ENCODE data around the gene PABPN1L. TPM values are rescaled to one million over a fixed set of nuclear protein-coding genes. Genes with fewer than 3 reads are reported as not detected.

Gene PABPN1L
- total RNA-seq, 1 experiment from 2014 or later, result not detected

- Histone ChIP-seq H3K9ac (ENCODE audit: extremely low read depth, insufficient read length, low read length) (no peak overlapping the region), H2AK5ac (ENCODE audit: insufficient read length, low read length) (no peak overlapping the region), H3K23me2 (ENCODE audit: insufficient read length, low read depth, low read length, poor library complexity, severe bottlenecking) (no peaks in the 10 kb centered on the region), H3K18ac (ENCODE audit: insufficient read length, low read depth, low read length) (no peak overlapping the region), H4K8ac (replicated peaks; ENCODE audit: insufficient read length, low read depth, low read length) (no peak overlapping the region), H3K79me2 (ENCODE audit: insufficient read depth, low read length) (no peaks in the 10 kb centered on the region), H3K27ac (ENCODE audit: insufficient read length, low read depth, low read length) (no peak overlapping the region), H3K23ac (ENCODE audit: insufficient read length, low read depth, low read length) (no peak overlapping the region), H3K4me2 (ENCODE audit: insufficient read depth, insufficient read length, low read length) (no peak overlapping the region), H4K5ac (ENCODE audit: insufficient read length, low read depth, low read length) (no peak overlapping the region), H2BK15ac (ENCODE audit: low read depth, low read length) (no peak overlapping the region), H4K91ac (ENCODE audit: insufficient read length, low read depth, low read length) (no peak overlapping the region), H2BK5ac (ENCODE audit: insufficient read length, low read length) (no peak overlapping the region), H3K14ac (ENCODE audit: insufficient read depth, low read length) (no peak overlapping the region), H3K4ac (ENCODE audit: low read depth, low read length) (no peak overlapping the region), H3T11ph (ENCODE audit: low read length) (no peak overlapping the region), H3K4me1 (ENCODE audit: insufficient read depth, low read length) (no peaks in the 10 kb centered on the region), H2BK120ac (ENCODE audit: low read depth, low read length, poor library complexity, severe bottlenecking) (no peak overlapping the region), H3K27me3 (ENCODE audit: insufficient read depth, low read length) (no peaks in the 10 kb centered on the region), H2BK20ac (ENCODE audit: low read depth, low read length, poor library complexity, severe bottlenecking) (no peak overlapping the region), H2BK12ac (ENCODE audit: insufficient read length, low read depth, low read length) (no peak overlapping the region), H3K9me3 (ENCODE audit: control insufficient read depth, low read depth, low read length) (no peaks in the 10 kb centered on the region), H3K79me1 (ENCODE audit: insufficient read depth, low read depth, low read length, poor library complexity, severe bottlenecking) (no peaks in the 10 kb centered on the region), H4K20me1 (ENCODE audit: control insufficient read depth, insufficient read depth, insufficient read length) (no peaks in the 10 kb centered on the region), H3K56ac (ENCODE audit: insufficient read length, low read depth, low read length) (no peak overlapping the region), H2AFZ (ENCODE audit: low read length) (no peak overlapping the region)
- H3K4me3 Mint-ChIP-seq, result no peak overlapping the region
- no peak for DNase-seq
- no peak for TF ChIP-seq CTCF (conservative IDR thresholded peaks at IDR 0.05)
- no peaks in the 10 kb centered on the region; the same call in 1 of the 2 replicates for H3K27me3 Mint-ChIP-seq (ENCODE audit: low read depth)
- H3K4me1 Mint-ChIP-seq, result peaks cover 6 to 15% of the 10 kb centered on the region in 2 experiments; a peak in 3 of 4 replicates
- H3K27ac Mint-ChIP-seq, result peak overlapping the region in 1 of 3 experiments; percentile 88; a peak in 1 of 7 replicates
- no peaks in the 10 kb centered on the region for H3K9me3 Mint-ChIP-seq
- WGBS (ENCODE audit: extremely low coverage, insufficient read length, low lambda C conversion rate), result no CpG with 5 or more reads among the region's 14 CpGs
- H3K36me3 Mint-ChIP-seq (ENCODE audit: insufficient read depth in 1 of 3, low read depth in 3 of 3), result no peaks in the 10 kb centered on the region
These were observed 36.8 kb upstream of the PABPN1L start for GRCh38 chr16:88903267-88903666.
